Common myeloid progenitor, CD34-positive (primary cell): ENCODE measurements around the gene SMARCAL1.
"Not testable (repeated sequence)": the region's sequence is repeated elsewhere in the genome, so short reads cannot be mapped to it uniquely, and the experiment has no call there.

Experiments
- CTCF ChIA-PET: fragments of 350-600 bp; sonication (Branson Sonifier 250); formaldehyde crosslinking; loops from one replicate; lab custom pipeline; 2021; ENCODE audit warnings: antibody characterized with exemption; lab: Charles Lee
- POLR2A ChIA-PET: fragments of 350-600 bp; sonication (Branson Sonifier 250); formaldehyde crosslinking; loops from one replicate; lab custom pipeline; 2021; ENCODE audit warnings: antibody characterized with exemption; lab: Charles Lee
- DNase-seq, 3 donors: peaks; one replicate each; pipeline versions ENCODE4 v3.0.0 to v3.0.0-alpha.2; 2013
- H3K27ac ChIP-seq, 2 experiments: 1 replicate in 1 of 2; 2 replicates in 1 of 2; pipeline ENCODE4 v1.7.0; 2013; ENCODE audit warnings: inconsistent platforms in 2 of 2, low read length in 2 of 2, mild to moderate bottlenecking in 2 of 2, low read depth in 1 of 2, moderate library complexity in 1 of 2; ENCODE audit not compliant: severe bottlenecking in 2 of 2, insufficient read depth in 1 of 2, poor library complexity in 1 of 2
- H3K27me3 ChIP-seq, 5 experiments: replicated peaks in 2 of 5; 1 replicate in 3 of 5; 2 replicates in 2 of 5; pipeline versions ENCODE4 v1.6.1 to v1.7.0; 2013; ENCODE audit warnings: low read length in 4 of 5, mild to moderate bottlenecking in 2 of 5, moderate library complexity in 2 of 5, inconsistent platforms in 1 of 5; ENCODE audit not compliant: insufficient read depth in 5 of 5, control insufficient read depth in 4 of 5
- H3K36me3 ChIP-seq, 4 experiments: 1 replicate in 2 of 4; 2 replicates in 2 of 4; pipeline versions ENCODE4 v1.6.1 to v1.7.0; 2013; ENCODE audit warnings: low read length in 3 of 4, control low read depth in 1 of 4, mild to moderate bottlenecking in 1 of 4; ENCODE audit not compliant: control insufficient read depth in 4 of 4, insufficient read depth in 4 of 4
- H3K4me1 ChIP-seq, 4 experiments: 1 replicate in 3 of 4; 2 replicates in 1 of 4; pipeline versions ENCODE4 v1.6.1 to v1.7.1; 2013; ENCODE audit warnings: low read length in 3 of 4, mild to moderate bottlenecking in 3 of 4, control low read depth in 1 of 4, inconsistent platforms in 1 of 4, moderate library complexity in 1 of 4; ENCODE audit not compliant: control insufficient read depth in 4 of 4, insufficient read depth in 4 of 4; ENCODE audit errors: control extremely low read depth in 1 of 4
- H3K4me3 ChIP-seq, 7 experiments: 1 replicate in 4 of 7; 2 replicates in 3 of 7; pipeline versions ENCODE4 v1.5.1 to v1.7.0; 2013; ENCODE audit warnings: mild to moderate bottlenecking in 7 of 7, low read length in 6 of 7, moderate library complexity in 6 of 7, inconsistent platforms in 2 of 7, low read depth in 2 of 7, control low read depth in 1 of 7; ENCODE audit not compliant: insufficient read depth in 4 of 7, control insufficient read depth in 1 of 7; ENCODE audit errors: extremely low read depth in 1 of 7
- H3K9me3 ChIP-seq, 5 experiments: 1 replicate in 4 of 5; 2 replicates in 1 of 5; pipeline versions ENCODE4 v1.6.1 to v1.7.1; 2013; ENCODE audit warnings: low read length in 4 of 5, mild to moderate bottlenecking in 2 of 5, inconsistent platforms in 1 of 5, low read depth in 1 of 5, moderate library complexity in 1 of 5; ENCODE audit not compliant: control insufficient read depth in 4 of 5, insufficient read depth in 2 of 5; ENCODE audit errors: control extremely low read depth in 1 of 5
- WGBS: methylation state at CpG from one replicate; pipeline ENCODE4 v1.1.5; 2013; ENCODE audit not compliant: insufficient coverage; 5-methylcytosine and 5-hydroxymethylcytosine counted together

The SMARCAL1 gene

DNA sequence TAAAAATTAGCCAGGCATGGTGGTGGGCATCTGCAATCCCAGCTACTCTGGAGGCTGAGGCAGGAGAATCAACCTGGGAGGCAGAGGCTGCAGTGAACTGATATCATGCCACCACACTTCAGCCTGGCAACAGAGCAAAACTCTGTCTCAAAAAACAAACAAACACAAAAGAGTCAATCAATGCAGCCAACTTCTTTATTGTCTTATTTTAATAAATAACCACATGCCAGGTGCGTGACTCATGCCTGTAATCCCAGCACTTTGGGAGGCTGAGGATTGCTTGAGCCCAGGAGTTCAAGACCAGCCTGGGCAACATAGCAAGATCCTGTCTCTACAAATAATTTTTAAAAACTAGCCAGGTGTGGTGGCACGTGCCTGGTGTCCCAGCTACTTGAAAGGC lies 27.9 kb upstream of the SMARCAL1 start:
- CTCF ChIA-PET = interaction anchor here (1.2 kb wide), 1 partner anchor 20 kb away, joined by 4 read pairs; no protein-coding TSS in a partner anchor
- H3K36me3 ChIP-seq, H3K4me1 ChIP-seq, POLR2A ChIA-PET, H3K9me3 ChIP-seq, H3K4me3 ChIP-seq, DNase-seq, H3K27me3 ChIP-seq, H3K27ac ChIP-seq: not testable (repeated sequence)
- WGBS = 100% methylated on average over 1 of the region's 2 CpGs

- ChIA-PET POLR2A (no interaction called here), CTCF (no interaction called here)
- no peaks in the 10 kb centered on the region for H3K36me3 ChIP-seq
- H3K27me3 ChIP-seq = no peaks in the 10 kb centered on the region
- H3K27ac ChIP-seq = no peak overlapping the region
- peaks cover 0 to 5% (median 1%) of the 10 kb centered on the region in 4 experiments for H3K4me1 ChIP-seq
- WGBS = 50% methylated on average over 2 of the region's 2 CpGs
- H3K9me3 ChIP-seq = no peaks in the 10 kb centered on the region
- DNase-seq = no peak
- no peak overlapping the region for H3K4me3 ChIP-seq
These were observed 26.8 kb upstream of the SMARCAL1 start for GRCh38 chr2:216385478-216385877.

DNA sequence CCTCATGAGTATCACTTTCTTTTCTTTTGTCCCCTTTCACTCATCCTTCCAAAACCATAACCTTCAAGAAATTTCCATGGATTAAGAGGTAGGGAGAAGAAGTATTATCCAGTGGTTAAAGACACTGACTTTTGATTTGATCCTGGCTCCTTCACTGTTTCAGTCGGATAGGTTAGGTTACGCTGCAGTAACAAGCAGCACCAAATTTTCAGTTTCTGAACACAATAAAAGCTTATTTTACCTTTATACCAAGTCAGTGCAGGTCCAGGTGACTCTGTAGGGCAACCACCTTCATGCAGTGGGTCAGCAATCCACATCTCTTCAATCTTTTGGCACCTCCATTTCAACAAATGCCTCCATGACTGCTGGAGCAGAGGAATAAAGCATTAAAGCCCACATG lies 25.0 kb upstream of the SMARCAL1 start:
- peaks cover 0 to 5% (median 1%) of the 10 kb centered on the region in 4 experiments for H3K4me1 ChIP-seq
- CTCF ChIA-PET = no interaction called here

DNA sequence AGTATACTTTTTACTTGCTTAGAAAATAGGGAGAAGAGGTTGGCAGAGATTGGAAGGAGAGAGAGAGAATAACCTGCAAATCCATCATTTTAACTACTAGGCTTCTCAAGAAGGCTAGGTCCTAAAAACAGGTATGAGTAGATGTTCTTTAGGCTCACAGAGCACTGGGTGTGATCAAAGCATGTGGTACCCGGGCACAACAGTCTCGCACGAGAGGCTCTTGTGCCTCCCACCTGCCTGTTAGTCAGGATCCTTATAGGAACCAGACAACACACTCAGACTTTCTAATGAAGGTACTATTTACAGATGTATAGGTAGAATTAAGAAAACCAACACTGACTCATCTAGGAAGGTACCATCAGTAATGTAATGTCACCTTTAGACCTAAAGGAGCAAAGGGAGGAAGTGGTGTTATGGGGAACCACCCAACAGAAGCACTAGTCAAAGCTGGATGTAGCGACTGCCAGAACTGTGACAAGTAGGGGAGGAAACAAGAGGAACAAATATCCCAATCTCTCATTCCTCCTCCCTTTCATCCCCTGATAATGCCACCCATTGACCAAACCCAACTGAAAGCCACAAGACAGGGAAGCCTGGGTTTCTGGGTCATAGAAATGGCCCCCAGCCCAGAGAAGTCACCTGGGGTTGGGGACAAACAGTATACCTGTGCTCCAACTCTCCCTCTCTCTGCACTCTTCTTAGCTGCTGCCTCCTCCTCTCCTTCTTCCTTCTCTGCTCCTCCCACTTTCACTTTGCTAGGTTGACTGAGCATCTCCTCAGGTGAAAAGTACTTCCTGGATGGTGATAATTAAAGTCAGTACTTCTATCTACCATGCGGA lies 24.0 kb upstream of the SMARCAL1 start:
- peak in 1 of 3 donors; percentile 40 for DNase-seq
- ChIA-PET CTCF (no interaction called here), POLR2A (no interaction called here)
- no peak overlapping the region for H3K4me3 ChIP-seq
- H3K9me3 ChIP-seq = no peaks in the 10 kb centered on the region
- WGBS = 100% methylated on average over 1 of the region's 5 CpGs
- peaks cover 0 to 5% (median 1%) of the 10 kb centered on the region in 4 experiments for H3K4me1 ChIP-seq
- H3K27me3 ChIP-seq = no peaks in the 10 kb centered on the region
- no peak overlapping the region for H3K27ac ChIP-seq
- no peaks in the 10 kb centered on the region for H3K36me3 ChIP-seq

More for the DNA sequence above, 25.0 kb upstream of the SMARCAL1 start:
- no peaks in the 10 kb centered on the region for H3K27me3 ChIP-seq
- POLR2A ChIA-PET = no interaction called here
- H3K27ac ChIP-seq = no peak overlapping the region
- no peaks in the 10 kb centered on the region for H3K9me3 ChIP-seq
- no peak for DNase-seq
- 83% methylated on average over 2 of the region's 2 CpGs for WGBS
- H3K36me3 ChIP-seq = no peaks in the 10 kb centered on the region
- no peak overlapping the region for H3K4me3 ChIP-seq

DNA sequence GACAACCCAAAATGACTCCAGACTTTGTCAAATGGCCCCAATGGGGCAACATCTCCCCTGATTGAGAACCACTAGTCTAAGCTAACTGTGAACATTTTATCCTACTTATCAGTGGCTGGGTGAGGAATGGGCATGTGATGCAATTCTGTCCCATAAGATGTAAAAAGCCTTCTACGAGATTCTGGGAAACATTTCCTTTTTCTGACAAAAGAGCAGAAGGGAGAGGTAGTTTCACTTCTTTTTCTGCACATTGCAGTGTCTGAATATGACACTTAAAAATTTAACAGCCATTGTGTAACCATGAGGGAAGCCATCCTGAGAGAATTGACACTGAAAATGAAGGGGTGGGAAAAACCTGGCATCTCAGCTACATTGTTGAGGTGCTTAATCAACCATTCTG lies 22.7 kb upstream of the SMARCAL1 start:
- no peak for DNase-seq
- ChIA-PET CTCF (no interaction called here), POLR2A (no interaction called here)
- Histone ChIP-seq H3K27ac (no peak overlapping the region), H3K36me3 (no peaks in the 10 kb centered on the region), H3K4me3 (no peak overlapping the region), H3K4me1 (peaks cover 0 to 10% (median 2%) of the 10 kb centered on the region in 4 experiments), H3K9me3 (no peaks in the 10 kb centered on the region), H3K27me3 (no peaks in the 10 kb centered on the region)
- WGBS = no CpG with 5 or more reads among the region's 1 CpG

DNA sequence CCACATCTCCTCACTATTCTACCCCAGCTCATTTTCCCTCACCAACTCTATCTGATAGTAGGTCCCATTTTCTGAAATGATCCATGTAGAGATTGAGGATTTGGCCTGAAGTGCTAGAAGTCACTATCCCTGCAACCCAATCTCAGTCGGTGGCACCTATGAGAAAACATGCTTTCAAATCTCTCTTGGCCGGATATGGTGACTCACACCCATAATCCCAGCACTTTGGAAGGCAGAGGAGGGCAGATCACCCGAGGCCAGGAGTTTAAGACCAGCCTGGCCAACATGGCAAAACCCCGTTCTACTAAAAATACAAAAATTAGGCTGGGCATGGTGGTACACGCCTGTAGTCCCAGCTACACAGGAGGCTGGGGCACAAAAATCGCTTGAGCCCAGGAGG lies 20.9 kb upstream of the SMARCAL1 start:
- no peak for DNase-seq
- H3K27me3 ChIP-seq = no peaks in the 10 kb centered on the region
- no peaks in the 10 kb centered on the region for H3K36me3 ChIP-seq
- no peaks in the 10 kb centered on the region for H3K9me3 ChIP-seq
- no peak overlapping the region for H3K27ac ChIP-seq
- POLR2A ChIA-PET = no interaction called here
- 89% methylated on average over 6 of the region's 6 CpGs for WGBS
- H3K4me3 ChIP-seq = no peak overlapping the region
- CTCF ChIA-PET = interaction anchor here (1.4 kb wide), 1 partner anchor 12 kb away, joined by 3 read pairs; no protein-coding TSS in a partner anchor
- H3K4me1 ChIP-seq = peaks cover 0 to 24% (median 9%) of the 10 kb centered on the region in 4 experiments

DNA sequence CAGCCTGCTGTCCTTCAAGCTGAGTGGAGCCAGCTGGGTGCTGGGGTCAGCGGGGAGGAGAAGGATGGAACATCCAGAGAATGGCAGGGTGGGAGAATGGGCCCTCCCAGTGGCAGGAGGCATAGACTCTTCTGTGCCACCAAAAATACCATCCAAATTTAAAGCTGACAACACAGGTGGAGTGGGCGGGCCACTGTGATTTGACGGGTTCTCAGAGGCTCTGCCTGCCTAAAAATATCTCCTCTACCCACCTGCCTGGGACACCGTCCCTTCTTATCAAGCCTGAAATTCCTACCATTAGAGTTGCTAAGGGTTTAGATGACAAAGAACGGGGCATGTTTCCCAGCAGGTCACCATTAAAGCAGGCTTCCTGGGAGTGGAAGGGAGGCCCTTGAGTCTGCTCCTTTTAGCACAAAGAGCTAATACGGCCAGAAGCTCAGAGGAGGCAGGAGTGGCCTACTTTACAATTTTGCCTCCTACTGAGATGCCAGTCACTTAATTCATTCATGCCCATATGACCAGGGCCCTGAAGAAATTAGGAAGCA lies 20.2 kb upstream of the SMARCAL1 start:
- peaks cover 0 to 24% (median 9%) of the 10 kb centered on the region in 4 experiments for H3K4me1 ChIP-seq
- H3K27me3 ChIP-seq = no peaks in the 10 kb centered on the region
- CTCF ChIA-PET = no interaction called here
- H3K9me3 ChIP-seq = no peaks in the 10 kb centered on the region
- H3K4me3 ChIP-seq = no peak overlapping the region
- 96% methylated on average over 3 of the region's 6 CpGs for WGBS
- H3K27ac ChIP-seq = no peak overlapping the region
- H3K36me3 ChIP-seq = no peaks in the 10 kb centered on the region
- no peak for DNase-seq
- POLR2A ChIA-PET = no interaction called here
